Measurements from ENCODE around the gene TBK1.

TBK1 gene

DNA sequence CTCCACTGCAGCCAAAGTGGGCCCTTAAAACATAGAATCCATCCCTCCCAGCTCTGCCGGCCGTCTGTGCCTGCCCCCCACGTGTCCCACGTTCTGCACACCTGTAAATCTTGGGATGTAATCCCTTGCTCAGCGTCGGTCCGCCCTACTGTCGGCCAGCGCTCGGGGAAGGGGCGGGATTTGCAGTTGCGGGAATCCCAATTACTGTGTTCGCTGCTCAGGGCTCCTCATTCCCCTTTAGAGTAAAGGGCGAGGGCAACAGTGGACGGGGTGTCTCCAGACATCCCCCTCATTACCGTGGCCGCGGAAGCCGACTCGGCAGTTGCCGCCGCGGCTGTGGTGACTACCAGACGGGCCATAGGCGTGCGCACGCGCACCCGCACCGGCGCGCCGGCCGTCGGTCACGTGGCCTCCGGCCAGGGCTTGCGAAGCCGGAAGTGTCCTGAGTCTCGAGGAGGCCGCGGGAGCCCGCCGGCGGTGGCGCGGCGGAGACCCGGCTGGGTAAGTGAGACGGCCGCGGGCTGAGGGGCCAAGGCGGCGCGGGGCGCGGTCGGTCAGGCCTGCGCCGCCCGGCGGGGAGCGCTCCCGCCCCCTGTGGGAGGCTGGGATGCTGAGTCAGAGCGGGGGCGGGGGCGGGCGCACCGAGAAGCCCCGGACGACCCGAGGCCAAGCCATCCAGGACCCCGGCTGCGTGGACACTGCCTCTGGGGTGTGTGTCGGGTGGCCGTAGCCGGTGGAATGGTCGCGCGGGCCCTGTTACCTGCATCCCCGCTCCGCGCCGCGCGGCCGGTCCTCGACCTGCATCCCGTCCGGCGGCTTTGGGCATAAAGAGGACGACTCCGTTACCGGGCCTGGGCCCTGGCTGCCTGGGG is at the start of gene TBK1:
TSS of gene TBK1 (plus strand) at position 434 of the 872 bp plus-strand sequence. CDS start 3,751 bp downstream, outside the sequence.
- peak; percentile 64 for DNase-seq (ENCODE audit: low read depth)

GRCh38 chr12:64402181-64402580 is 49.7 kb upstream of the TBK1 start:
- no peak for DNase-seq (ENCODE audit: low read depth)

DNA sequence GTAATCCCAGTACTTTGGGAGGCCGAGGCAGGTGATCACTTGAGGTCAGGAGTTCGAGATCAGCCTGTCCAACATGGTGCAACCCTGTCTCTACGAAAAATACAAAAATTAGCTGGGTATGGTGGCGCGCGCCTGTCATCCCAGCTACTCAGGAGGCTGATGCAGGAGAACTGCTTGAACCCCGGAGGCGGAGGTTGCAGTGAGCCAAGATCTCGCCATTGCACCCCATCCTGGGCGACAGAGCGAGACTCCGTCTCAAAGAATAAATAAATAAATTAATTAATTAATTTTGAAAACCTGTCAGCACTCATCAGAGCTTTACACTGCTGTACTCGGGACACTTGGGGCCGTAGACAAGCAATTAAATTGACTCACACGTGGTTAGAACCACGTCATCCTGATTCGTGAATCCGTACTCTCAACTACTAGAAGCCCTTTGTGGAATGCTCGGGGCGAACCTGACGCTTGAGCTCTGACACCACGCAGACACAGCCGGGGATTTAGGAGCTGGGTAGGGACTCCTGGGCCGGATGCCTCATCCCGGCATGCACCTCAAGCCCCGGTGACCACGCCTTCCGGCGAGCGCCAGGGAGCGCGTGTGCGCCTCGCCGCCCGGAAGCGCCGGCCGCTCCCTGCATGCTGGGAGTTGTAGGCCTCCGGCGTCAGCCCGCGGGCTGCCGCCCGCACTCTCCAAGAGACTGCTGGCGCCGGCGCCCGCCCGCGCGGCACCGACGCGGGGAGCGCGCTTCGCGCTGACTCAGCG is 48.0 kb upstream of the TBK1 start, which contains the start of gene XPOT:
TSS of gene XPOT (plus strand) at position 686 of the 763 bp plus-strand sequence. CDS start 5,644 bp downstream, outside the sequence.
- DNase-seq (ENCODE audit: low read depth) = peak; percentile 92

DNA sequence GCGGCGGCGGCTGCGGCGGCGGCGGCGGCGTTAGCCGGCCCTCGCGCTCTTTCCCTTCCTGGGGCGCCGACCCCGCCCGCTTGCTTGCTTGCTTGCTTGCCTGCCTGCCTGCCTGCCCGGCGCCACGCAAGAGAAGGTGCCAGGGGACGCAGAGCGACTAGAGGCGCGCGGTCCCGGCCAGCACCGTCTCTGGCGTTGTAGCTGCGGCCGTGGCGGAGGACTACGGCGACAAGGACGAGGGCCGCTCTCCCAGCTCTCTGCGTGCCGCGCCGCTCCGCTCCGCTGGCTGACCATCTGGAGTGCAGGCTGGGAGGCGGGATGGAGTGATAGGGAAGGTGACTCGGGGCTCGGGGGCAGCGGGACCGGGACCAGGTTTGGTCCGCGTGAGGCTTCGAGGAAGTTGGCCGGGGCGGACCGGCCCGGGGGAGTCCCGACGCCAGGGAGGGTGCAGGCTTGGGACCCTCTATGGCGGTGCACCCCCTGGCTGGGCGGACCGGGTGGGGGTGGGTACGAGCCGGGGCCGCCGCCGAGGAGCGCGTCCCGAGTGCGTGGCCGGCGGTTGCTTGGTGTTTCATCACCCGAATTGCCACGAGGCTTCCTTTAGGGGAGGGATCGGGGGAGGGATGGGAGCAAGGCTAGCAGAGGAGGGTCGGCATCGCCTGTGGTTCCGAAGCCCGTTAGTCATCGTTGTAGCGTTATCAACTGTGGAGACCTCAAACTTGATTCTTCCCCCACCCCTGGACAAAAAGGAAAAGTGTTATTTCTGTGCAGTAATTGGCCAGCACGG is 47.3 kb upstream of the TBK1 start:
- peak; percentile 56 for DNase-seq (ENCODE audit: low read depth)

DNA sequence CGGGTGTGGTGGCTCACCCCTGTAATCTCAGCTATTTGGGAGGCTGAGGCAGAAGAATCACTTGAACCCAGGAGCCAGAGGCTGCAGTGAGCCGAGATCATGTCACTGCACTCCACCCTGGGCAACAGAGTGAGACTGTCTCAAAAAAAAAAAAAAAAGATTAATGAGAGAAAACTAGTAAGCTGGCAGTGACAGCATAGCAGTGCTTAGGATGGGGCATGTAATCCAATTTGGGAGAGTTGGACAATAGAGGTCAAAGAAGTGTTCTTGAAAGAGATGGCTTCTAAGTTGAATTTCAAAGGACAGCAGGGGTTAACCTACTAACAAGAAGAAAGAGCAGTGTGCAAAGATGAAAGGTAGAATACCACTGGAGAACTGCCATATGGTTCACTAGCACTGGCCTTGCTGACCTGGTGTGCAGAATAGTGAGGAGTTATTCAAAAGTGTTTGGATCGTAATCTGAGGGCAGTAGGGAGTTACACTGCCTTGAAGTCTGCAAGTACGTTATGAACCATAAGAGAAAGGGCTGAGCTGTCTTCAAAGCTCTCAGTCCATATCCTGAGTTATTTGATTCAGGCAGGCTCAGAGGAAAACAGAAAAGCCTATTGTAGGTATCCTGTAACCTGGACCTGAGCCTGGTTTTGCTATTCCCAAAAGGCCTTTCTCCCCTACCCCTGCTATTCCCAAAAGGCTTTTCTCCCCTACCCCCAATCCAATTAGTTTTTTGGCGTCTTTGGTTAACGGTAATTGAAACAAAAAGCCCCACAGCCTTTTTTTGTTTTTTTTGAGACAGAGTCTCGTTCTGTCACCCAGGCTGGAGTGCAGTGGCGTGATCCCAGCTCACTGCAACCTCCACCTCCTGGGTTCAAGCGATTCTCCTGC is 44.3 kb upstream of the TBK1 start:
- DNase-seq (ENCODE audit: low read depth) = no peak

DNA sequence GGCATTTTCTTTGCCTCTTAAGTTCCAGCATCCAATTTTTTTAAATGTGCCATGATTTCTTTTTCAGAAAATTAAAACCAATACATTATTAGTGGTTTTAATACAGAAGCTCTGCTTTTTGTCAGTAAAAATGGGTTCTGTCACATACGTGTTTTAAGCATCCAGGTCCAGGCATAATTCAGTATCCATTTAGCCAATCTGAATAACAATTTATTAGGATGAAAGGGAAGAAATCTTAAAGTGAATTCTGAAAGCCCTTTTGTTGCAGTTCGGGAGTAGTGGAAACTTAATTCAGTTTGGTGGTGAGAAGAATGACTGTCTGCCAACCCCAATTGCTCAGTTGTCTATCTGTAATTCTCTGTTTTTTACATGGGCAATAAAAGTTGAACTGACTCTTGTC is 40.5 kb upstream of the TBK1 start:
- no peak for DNase-seq (ENCODE audit: low read depth)

DNA sequence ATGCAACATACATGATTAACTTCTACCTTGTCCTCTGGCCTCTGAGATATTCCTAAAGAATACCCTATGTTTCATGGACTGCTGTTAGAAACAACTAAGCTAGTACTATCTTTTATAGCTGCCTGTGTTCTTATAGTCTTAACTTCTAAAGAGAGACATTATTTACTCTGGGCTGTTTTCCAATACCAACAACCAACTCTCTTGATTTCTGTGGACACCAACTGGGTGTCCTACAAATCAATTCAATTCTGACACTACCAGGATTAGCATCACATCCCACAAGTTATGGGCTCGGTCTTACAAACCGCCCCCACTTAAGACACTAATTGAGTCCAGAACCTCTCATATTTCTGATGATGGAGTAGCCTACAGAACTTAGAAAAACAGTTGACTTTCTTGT is 39.5 kb upstream of the TBK1 start:
- DNase-seq (ENCODE audit: low read depth) = no peak

- DNase-seq (ENCODE audit: low read depth) = no peak
These were observed 38.0 kb upstream of the TBK1 start for GRCh38 chr12:64413884-64414283.

DNA sequence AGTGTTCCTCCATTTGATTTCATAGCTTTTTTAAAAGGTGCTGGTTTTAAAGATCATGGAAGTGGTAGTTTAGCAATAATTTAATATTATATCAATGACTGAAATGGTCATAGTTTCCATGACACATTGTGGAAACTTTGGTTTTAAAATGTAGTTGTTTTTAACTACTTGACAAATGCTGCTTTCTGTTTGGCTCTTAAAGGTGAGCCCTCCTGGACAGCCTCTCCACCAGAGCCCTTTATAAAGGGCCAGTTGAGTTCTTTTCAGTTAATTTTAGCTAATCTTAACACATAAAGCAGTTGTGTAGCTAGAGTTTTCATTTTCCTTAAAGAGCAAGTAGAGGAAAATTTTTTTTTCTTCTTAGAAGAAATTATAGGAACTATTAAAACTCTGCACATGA is 33.7 kb upstream of the TBK1 start:
- no peak for DNase-seq (ENCODE audit: low read depth)

DNA sequence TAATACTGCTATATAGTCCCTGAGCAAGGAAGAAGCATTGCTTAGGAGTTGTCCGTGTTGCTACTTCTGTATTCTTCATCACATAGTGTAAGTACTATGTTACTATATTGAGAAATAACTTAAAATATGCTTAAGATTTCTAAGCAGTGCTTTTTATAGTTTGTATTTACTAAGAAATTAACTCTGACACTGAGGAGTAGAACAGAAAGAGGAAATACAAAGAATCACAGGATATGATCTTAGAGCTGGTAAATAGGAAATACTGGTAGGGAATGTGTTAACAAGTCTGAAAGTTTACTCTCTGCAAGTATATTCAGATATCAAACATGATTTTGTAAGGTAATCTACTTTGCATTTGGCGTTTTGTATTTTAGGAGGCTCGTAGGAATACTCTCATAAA is 32.2 kb upstream of the TBK1 start:
- no peak for DNase-seq (ENCODE audit: low read depth)

GRCh38 chr12:64427988-64428387 is 23.9 kb upstream of the TBK1 start:
- DNase-seq (ENCODE audit: low read depth) = no peak

GRCh38 chr12:64428956-64429355 is 23.0 kb upstream of the TBK1 start:
- no peak for DNase-seq (ENCODE audit: low read depth)

GRCh38 chr12:64430886-64431285 is 21.0 kb upstream of the TBK1 start:
- no peak for DNase-seq (ENCODE audit: low read depth)

DNA sequence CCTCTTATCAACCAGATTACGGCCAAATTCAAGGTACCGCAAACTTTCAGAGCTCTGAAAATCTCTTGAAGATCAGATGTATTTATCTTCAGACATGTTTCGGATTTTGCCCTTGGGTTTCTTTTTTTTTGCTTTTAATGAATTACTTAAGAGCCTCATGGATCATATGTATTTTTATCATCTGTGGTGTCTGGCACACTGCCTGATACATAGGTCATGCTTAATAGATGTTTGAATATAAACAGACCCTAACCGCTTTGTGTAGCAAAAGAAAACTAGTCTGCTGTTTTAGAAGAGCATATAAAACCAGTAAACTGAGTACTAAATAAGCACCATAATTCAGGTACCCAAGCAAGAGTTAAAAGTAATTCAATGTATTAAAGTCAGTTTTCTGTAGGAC is 20.1 kb upstream of the TBK1 start:
- DNase-seq (ENCODE audit: low read depth) = no peak

GRCh38 chr12:64433915-64434314 is 18.0 kb upstream of the TBK1 start:
- DNase-seq (ENCODE audit: low read depth) = no peak

- DNase-seq (ENCODE audit: low read depth) = no peak
These were observed 11.8 kb upstream of the TBK1 start for GRCh38 chr12:64440100-64440499.

DNA sequence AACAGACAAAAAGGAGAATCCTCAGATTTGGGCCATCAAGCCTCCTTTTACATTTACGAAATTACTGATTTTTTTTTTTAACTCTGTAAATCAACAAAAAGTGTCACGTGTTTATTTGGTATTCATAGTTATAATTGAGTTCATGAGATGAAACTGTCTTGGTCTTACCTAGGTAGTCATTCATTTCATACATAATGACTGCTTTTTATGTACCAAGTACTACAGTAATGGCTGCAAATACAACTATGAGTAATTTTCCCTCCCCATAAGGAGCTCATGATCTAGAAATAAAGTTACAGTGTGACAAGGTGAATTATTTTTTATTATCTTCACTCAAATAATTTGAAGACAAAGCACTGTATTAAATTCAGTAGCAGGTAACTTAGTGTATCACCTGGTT is 6.4 kb upstream of the TBK1 start:
- DNase-seq (ENCODE audit: low read depth) = no peak

DNA sequence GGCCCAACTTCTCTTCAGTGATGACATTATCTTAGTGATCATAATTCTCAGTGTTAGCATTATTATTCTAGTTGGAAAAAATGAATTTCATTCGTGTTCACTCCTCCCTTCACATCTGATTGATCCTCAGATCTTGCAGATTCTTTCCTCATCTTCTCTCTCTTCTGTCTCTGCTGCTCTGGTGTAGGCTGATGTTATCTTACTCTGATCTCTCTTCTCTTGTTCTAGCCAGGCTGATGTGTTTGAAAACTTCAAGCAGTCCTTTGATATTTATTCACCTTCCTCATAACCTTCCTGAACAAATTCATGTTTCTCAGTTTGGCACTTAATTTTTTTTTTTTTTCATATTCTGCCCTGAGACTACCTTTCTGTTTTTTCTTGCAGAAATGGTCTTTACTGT is 5.6 kb upstream of the TBK1 start:
- DNase-seq (ENCODE audit: low read depth) = no peak

GRCh38 chr12:64450057-64450640 is 1.8 kb upstream of the TBK1 start:
- no peak for DNase-seq (ENCODE audit: low read depth)

- no peak for DNase-seq (ENCODE audit: low read depth)
These were observed 1.0 kb upstream of the TBK1 start for GRCh38 chr12:64450711-64451486.
